Spleen (tissue), 11 donors: ENCODE data around the gene CTXND1. TPM values are rescaled to one million over a fixed set of nuclear protein-coding genes. Genes with fewer than 3 reads are reported as not detected.

ENCODE experiments used
- DNase-seq: peaks from one replicate; pipeline ENCODE4 v3.0.0-alpha.2; 2020
- H3K27ac ChIP-seq, 8 donors: fragments of 200-600 bp; sonication (generic) in 7 of 8; 1 replicate in 4 of 8; 2 replicates in 4 of 8; pipeline versions ENCODE4 v1.5.0 to v1.8.0; 2016 to 2021; ENCODE audit warnings: inconsistent platforms in 4 of 8, mild to moderate bottlenecking in 4 of 8, moderate library complexity in 1 of 8
- H3K27me3 ChIP-seq, 7 donors: fragments of 200-600 bp; sonication (generic) in 6 of 7; replicated peaks in 1 of 7; 1 replicate in 4 of 7; 2 replicates in 3 of 7; pipeline versions ENCODE4 v1.5.0 to v1.8.0; 2016 to 2021; ENCODE audit warnings: inconsistent platforms in 3 of 7, mild to moderate bottlenecking in 1 of 7
- H3K36me3 ChIP-seq, 6 donors: fragments of 200-600 bp; sonication (generic) in 5 of 6; 1 replicate in 4 of 6; 2 replicates in 2 of 6; pipeline versions ENCODE4 v1.5.0 to v1.8.0; 2016 to 2021; ENCODE audit warnings: inconsistent platforms in 2 of 6
- H3K4me1 ChIP-seq, 6 donors: fragments of 200-600 bp; sonication (generic) in 5 of 6; 1 replicate in 3 of 6; 2 replicates in 3 of 6; pipeline versions ENCODE4 v1.5.0 to v1.8.0; 2016 to 2021; ENCODE audit warnings: inconsistent platforms in 3 of 6
- H3K4me3 ChIP-seq, 8 donors: fragments of 200-600 bp; sonication (generic) in 7 of 8; 1 replicate in 4 of 8; 2 replicates in 4 of 8; pipeline versions ENCODE4 v1.5.0 to v1.8.0; 2016 to 2021; ENCODE audit warnings: inconsistent platforms in 4 of 8, mild to moderate bottlenecking in 4 of 8, moderate library complexity in 2 of 8
- H3K9me3 ChIP-seq, 8 donors: fragments of 200-600 bp; sonication (generic) in 7 of 8; 1 replicate in 4 of 8; 2 replicates in 4 of 8; pipeline versions ENCODE4 v1.5.0 to v1.8.0; 2016 to 2021; ENCODE audit warnings: inconsistent platforms in 4 of 8
- CTCF ChIP-seq, 11 experiments: fragments of 200-600 bp in 7 of 11; fragments of 450-650 bp in 4 of 11; sonication (generic) in 4 of 11; IDR thresholded peaks in 8 of 11; conservative IDR thresholded peaks in 3 of 11; 1 replicate in 7 of 11; 2 replicates in 4 of 11; pipeline versions ENCODE4 v1.4.0 to v1.8.0; 2016 to 2021; ENCODE audit warnings: antibody characterized with exemption in 11 of 11, inconsistent platforms in 4 of 11, mild to moderate bottlenecking in 1 of 11
- POLR2A ChIP-seq, 3 donors: fragments of 450-650 bp; IDR thresholded peaks; one replicate each; pipeline ENCODE4 v1.5.1; 2017; ENCODE audit warnings: antibody characterized with exemption in 3 of 3, mild to moderate bottlenecking in 1 of 3
- POLR2AphosphoS5 ChIP-seq, 3 donors: sonication (generic); formaldehyde crosslinking; IDR thresholded peaks; one replicate each; pipeline ENCODE4 v1.5.1; 2017; ENCODE audit warnings: antibody characterized with exemption in 3 of 3
- WGBS, 5 donors: extraction: QIAGEN DNeasy Blood & Tissue Kit in 3 of 5; methylation state at CpG; one replicate each; pipeline versions ENCODE4 v1.1.5 to v1.1.7; 2013 to 2018; 5-methylcytosine and 5-hydroxymethylcytosine counted together
- intact Hi-C: fragments of 100-400 bp; cut with DNase I; formaldehyde crosslinking; loops from one replicate; pipeline ENCODE4 v1.15.0; 2023; ENCODE audit warnings: low total_unique reads
- polyA plus RNA-seq, 3 donors: library from polyadenylated mRNA; stranded (reverse); fragments of 200-250 nt; gene quantifications; one replicate each; pipeline ENCODE4 v1.2.1, GENCODE V29; 2013
- total RNA-seq, 7 donors: library from RNA; depleted of rRNA in 3 of 7; stranded (reverse); fragments of >200 nt in 3 of 7; fragmentation: NEBNext Ultra II Directional in 4 of 7; extraction: Animal tissue kit (Norgen Biotek cat#: 25700) in 4 of 7; gene quantifications; one replicate each; pipeline versions ENCODE4 v1.1.0 to v1.2.1, GENCODE V29; 2016 to 2021
- donor health status: healthy with polysubstance abuse.
- donor health status: DM: no; HTN: no; CAD: no; lungs with moderate emphysema.
- donor health status: DM: no; HTN: no; CAD: no.
- donor health status: Bipolar disorder and iron deficiency.
- donor health status: healthy.
- donor health status: DM: no; HTN: no; CAD: no.
- donor health status: DM: yes; HTN: yes; CAD: no.

The CTXND1 gene
- total and polyA plus RNA-seq, 10 donors: 0.20 to 5.2 (median 1.4) TPM

- Histone ChIP-seq H3K36me3 (no peaks in the 10 kb centered on the region), H3K4me3 (no peak overlapping the region), H3K27ac (no peak overlapping the region), H3K27me3 (peaks cover 0 to 24% (median 0%) of the 10 kb centered on the region in 7 donors), H3K4me1 (no peaks in the 10 kb centered on the region), H3K9me3 (no peaks in the 10 kb centered on the region)
- intact Hi-C loops: no loop called here
- TF ChIP-seq POLR2AphosphoS5 (IDR thresholded peaks at IDR 0.05) (no peak), CTCF (IDR thresholded peaks at IDR 0.05 in 8 of 11, conservative IDR thresholded peaks at IDR 0.05 in 3 of 11) (no peak), POLR2A (IDR thresholded peaks at IDR 0.05) (no peak)
- no peak for DNase-seq
- 67 to 91% (median 75%) methylated on average over 2 of the region's 2 CpGs for WGBS, 5 donors
Observed at GRCh38 chr15:80199366-80199765, 52.6 kb downstream of the CTXND1 start.

- Histone ChIP-seq H3K9me3 (no peaks in the 10 kb centered on the region), H3K36me3 (no peaks in the 10 kb centered on the region), H3K27ac (no peak overlapping the region), H3K4me3 (no peak overlapping the region), H3K27me3 (peaks cover 0 to under 1% (median 0%) of the 10 kb centered on the region in 7 donors), H3K4me1 (no peaks in the 10 kb centered on the region)
- no peak for TF ChIP-seq POLR2A (IDR thresholded peaks at IDR 0.05)
- TF ChIP-seq POLR2AphosphoS5 (IDR thresholded peaks at IDR 0.05): no peak
- TF ChIP-seq CTCF (IDR thresholded peaks at IDR 0.05 in 8 of 11, conservative IDR thresholded peaks at IDR 0.05 in 3 of 11): no peak
- no peak for DNase-seq
- WGBS, 5 donors: 81 to 87% (median 86%) methylated on average over 1 of the region's 1 CpG
- intact Hi-C loops: no loop called here
Observed at GRCh38 chr15:80194914-80195313, 57.1 kb downstream of the CTXND1 start.

GRCh38 chr15:80194186-80194585 is 57.8 kb downstream of the CTXND1 start:
- no peak for DNase-seq
- no peak overlapping the region for H3K4me3 ChIP-seq
- WGBS, 5 donors: 89 to 100% (median 100%) methylated on average over 1 of the region's 1 CpG
- no peaks in the 10 kb centered on the region for H3K9me3 ChIP-seq
- no peaks in the 10 kb centered on the region for H3K36me3 ChIP-seq
- H3K4me1 ChIP-seq: no peaks in the 10 kb centered on the region
- intact Hi-C loops: no loop called here
- H3K27ac ChIP-seq: no peak overlapping the region
- no peaks in the 10 kb centered on the region for H3K27me3 ChIP-seq
- no peak for TF ChIP-seq POLR2A (IDR thresholded peaks at IDR 0.05)
- no peak for TF ChIP-seq POLR2AphosphoS5 (IDR thresholded peaks at IDR 0.05)
- TF ChIP-seq CTCF (IDR thresholded peaks at IDR 0.05 in 8 of 11, conservative IDR thresholded peaks at IDR 0.05 in 3 of 11): no peak

- no peaks in the 10 kb centered on the region for H3K4me1 ChIP-seq
- H3K27ac ChIP-seq: no peak overlapping the region
- H3K4me3 ChIP-seq: no peak overlapping the region
- intact Hi-C loops: no loop called here
- H3K27me3 ChIP-seq: no peaks in the 10 kb centered on the region
- TF ChIP-seq POLR2A (IDR thresholded peaks at IDR 0.05) (no peak), CTCF (IDR thresholded peaks at IDR 0.05 in 8 of 11, conservative IDR thresholded peaks at IDR 0.05 in 3 of 11) (no peak), POLR2AphosphoS5 (IDR thresholded peaks at IDR 0.05) (no peak)
- no peaks in the 10 kb centered on the region for H3K9me3 ChIP-seq
- peaks cover 0 to 16% (median 3%) of the 10 kb centered on the region in 6 donors for H3K36me3 ChIP-seq
- no peak for DNase-seq
- 80 to 94% (median 84%) methylated on average over 8 of the region's 8 CpGs for WGBS, 5 donors
Observed at GRCh38 chr15:80191897-80192595, 60.0 kb downstream of the CTXND1 start.
